GM18505 (cell line): ENCODE measurements around the gene CYP4F22.
"Not testable (repeated sequence)": the region's sequence is repeated elsewhere in the genome, so short reads cannot be mapped to it uniquely, and the experiment has no call there.

Experiments used
- ATAC-seq: cut with Tn5 transposase; IDR thresholded peaks from one replicate; pipeline ENCODE4 v1.9.1; 2021; ENCODE audit not compliant: unreplicated experiment
- POLR2A ChIP-seq: IDR thresholded peaks from 4 replicates; pipeline ENCODE4 v1.6.1; 2011; ENCODE audit warnings: borderline replicate concordance; ENCODE audit not compliant: insufficient read depth, insufficient read length; ENCODE audit errors: extremely low read depth

The CYP4F22 gene

DNA sequence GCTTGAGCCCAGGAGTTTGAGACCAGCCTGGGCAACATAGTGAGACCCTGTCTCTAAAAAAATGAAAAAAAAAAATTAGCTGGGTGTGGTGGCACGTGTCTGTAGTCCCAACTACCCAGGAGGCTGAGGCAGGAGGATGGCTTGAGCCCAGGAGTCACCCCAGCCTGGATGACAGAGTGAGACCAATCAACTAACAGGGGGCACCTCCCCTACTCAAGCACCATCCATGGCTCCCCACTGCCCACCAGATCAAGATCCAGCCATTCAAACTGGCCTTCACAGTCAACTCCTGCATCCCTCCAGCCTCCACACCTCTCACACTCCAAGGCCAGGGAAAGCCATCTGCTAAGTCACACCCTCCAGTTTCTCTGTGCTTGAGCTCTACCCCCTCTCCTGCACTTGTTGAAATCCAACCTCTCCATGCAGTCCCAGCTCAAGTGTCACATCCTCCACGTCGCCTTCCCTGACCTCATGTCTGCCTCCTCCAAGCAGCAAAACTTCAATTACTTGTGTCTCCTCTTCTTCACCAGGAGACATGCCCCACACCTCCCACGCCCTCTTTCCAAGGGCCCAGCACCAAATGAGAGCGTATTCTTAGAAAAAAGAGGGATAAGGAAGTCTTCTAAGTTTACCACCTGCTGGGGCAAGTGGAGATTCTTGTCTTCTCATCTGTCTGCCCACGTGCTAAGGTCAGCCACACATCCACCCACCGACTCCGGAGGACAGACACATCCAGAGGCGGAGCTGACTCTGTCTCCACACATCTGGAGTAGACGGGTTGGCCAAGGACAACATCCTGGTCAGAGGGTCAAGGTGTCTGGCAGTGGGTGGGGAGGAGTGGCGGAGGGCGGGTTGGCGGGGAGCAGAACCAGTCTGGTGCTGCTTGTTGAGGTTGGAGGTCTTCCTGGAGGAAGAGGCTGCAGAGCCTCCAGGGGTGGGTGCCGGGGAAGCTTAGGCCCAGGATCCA is 974 bp upstream of the CYP4F22 start:
- no peak for ATAC-seq

DNA sequence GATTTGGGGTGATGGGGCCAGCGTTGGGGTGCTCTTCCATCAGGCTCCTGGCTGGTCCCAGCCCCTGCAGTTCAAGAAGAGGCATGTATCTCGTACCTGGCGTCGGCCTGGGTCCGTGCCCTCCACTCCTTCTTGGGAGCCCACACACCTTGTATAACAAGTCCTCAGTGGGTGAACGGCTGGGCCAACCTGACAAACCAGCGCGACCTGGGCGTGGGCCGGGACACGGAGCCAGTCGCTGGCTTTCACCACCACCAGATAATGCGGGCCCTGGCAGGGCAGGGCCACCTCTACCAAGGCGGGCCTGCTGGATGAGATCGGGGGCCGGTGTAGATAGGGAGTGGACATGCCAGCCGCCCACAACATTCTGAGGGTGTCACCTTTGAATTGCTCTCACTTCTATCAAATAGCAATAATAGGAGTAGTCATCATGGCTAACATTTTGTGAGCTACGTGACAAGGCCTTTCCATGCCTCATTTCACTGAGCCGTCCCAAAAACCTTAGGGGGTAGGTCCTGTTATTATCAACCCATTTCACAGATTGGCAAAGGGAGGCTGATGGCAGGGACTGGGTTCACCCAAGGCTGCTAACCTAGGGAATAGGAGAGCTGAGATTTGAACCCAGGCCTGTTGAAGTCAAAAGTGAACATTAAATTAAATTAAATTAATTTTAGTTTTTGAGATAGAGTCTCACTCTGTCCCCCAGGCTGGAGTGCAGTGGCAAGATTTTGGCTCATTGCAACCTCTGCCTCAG is 3.5 kb downstream of the CYP4F22 start:
- no peak for TF ChIP-seq POLR2A
- no peak for ATAC-seq

More for the DNA sequence above, 974 bp upstream of the CYP4F22 start:
- no peak for TF ChIP-seq POLR2A

- ATAC-seq = not testable (repeated sequence)
Observed at GRCh38 chr19:15515227-15515625, 6.9 kb downstream of the CYP4F22 start.

- no peak for TF ChIP-seq POLR2A
- no peak for ATAC-seq
Observed at GRCh38 chr19:15516363-15516762, 8.0 kb downstream of the CYP4F22 start.

DNA sequence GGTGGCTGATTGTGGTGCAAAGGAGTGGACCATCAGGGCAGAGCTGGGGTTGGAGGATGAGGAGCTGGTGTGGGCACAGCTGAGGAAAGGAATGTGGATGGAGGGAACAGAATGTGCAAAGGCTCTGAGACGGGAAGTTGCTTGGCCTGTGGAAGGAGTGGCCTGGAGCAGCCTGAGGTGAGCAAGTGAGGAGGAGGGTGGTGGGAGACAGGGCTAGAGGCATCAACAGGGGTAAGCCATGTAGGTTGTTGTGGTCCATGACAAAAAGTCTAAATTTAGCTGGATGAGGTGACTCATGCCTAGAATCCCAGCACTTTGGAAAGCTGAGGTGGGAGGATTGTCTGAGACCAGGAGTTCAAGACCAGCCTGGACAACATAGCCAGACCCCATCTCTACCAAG is 9.5 kb downstream of the CYP4F22 start:
- no peak for TF ChIP-seq POLR2A
- ATAC-seq = no peak

DNA sequence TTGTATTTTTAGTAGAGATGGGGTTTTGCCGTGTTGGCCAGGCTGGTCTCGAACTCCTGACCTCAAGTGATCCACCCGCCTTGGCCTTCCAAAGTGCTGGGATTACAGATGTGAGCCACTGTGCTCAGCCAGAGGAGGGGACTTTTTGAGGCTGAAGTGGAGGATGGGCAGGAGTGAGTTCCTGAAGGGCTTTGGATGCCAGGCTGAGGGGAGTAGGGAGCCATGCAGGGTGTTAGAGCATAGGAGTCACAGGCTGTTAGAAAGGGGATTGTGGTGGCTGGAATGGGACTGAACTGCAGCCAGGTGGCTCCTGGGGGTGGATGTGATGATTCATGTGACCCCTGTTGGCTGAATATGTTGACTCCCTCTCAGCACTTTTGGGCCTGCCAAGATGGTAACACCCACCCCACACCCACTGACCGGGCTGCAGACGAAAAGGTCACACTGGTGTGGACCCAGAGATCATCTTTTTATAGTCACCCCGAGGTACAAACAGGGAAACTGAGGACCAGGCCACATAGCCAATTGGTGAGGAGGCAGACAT is 11.2 kb downstream of the CYP4F22 start:
- ATAC-seq = no peak
- no peak for TF ChIP-seq POLR2A

GRCh38 chr19:15524781-15525180 is 16.5 kb downstream of the CYP4F22 start:
- TF ChIP-seq POLR2A = no peak
- no peak for ATAC-seq

- ATAC-seq = no peak
- TF ChIP-seq POLR2A = no peak
Observed at GRCh38 chr19:15525291-15525690, 17.0 kb downstream of the CYP4F22 start.

DNA sequence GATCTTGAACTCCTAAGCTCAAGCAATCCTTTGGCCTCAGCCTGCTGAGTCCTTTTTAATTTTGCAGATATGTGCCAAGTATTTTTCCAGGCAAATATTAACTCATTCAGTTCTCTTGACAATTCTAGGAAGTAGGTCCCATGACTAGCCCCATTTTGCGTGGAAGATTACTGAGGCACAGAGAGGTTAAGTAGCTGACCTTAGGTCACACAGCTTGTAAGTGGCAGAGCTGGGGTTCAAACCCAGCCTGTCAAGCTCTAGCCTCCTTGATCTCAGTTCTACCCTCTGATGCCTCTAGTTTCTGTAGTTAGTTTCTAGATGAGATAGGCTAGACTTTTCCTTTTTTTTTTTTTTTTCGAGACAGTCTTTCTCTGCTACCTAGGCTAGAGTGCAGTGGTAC is 18.1 kb downstream of the CYP4F22 start:
- TF ChIP-seq POLR2A = no peak
- ATAC-seq = no peak

GRCh38 chr19:15527705-15528104 is 19.4 kb downstream of the CYP4F22 start:
- no peak for ATAC-seq
- no peak for TF ChIP-seq POLR2A

DNA sequence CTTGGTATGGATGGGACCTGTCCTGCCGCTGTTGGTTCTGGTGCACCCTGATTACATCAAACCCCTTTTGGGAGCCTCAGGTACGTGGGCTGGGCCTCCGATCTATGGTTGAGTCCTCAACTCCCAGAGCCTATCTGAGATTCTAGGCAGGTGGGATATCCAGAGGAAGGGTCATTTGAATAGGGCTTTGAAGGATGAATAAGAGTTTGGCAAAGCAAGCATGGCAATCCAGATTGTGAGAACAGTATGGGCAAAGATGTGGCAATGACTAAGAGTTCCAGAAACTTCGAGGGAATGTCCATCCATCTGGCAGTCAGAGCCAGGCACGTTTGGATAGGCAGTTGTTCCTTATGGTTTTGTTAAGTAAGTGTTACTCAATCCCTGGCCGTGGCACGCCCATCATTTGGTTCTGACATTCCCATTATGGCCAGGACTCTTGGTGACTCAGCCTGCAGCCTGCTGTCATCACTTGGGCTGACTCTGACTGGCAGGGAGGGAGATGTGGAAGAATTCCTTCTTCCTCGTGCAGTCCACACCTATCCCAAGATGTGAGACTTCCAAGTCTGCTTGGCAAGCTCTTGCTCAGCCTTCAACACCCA is 21.5 kb downstream of the CYP4F22 start:
- ATAC-seq = no peak
- no peak for TF ChIP-seq POLR2A

DNA sequence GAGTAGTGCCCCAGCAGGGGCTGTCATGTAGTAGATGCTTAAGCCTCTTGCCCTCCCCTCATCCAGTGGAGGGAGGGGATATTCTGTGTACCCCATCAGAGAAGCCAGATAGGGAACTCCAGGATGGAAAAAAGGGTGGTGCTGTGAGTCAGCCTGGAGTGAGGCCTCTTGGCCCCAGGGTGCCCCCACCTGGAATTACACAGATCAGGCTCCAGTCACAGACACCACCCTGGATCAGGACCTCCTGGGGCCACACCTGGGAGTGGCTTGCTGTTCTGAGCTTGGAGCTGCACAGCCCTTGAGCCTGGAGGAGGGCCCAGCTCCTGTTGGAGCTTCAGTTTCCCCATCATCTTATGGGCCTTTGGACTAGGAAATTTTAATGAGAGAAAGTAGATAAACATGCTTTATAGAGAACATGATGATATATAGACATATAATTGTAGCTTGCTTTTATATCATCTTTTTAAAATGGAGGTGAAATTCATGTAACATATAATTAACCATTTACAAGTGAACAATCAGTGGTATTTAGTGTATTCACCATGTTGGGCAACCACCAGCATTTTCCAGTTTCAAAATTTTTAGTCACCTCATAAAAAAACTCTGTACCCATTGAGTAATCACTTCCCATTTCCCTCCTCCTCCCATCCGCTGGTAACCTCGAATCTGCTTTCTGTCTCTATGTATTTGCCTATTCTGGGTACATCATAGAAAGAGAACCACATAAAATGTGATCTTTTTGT is 24.6 kb downstream of the CYP4F22 start:
- no peak for ATAC-seq
- TF ChIP-seq POLR2A = no peak

- ATAC-seq = not testable (repeated sequence)
Observed at GRCh38 chr19:15533522-15533830, 25.2 kb downstream of the CYP4F22 start.
